Astrocyte of the cerebellum (primary cell): Measurements from ENCODE around the gene SLIT3.

Experiments used
- DNase-seq: peaks from one replicate; pipeline ENCODE4 v3.0.0-alpha.2; 2011; ENCODE audit warnings: low read depth
- H3K4me3 ChIP-seq: 2 replicates; pipeline ENCODE4 v1.5.1; 2011; ENCODE audit warnings: mild to moderate bottlenecking, low read depth, low read length, moderate library complexity
- in situ Hi-C: cut with HindIII; loops from 2 replicates; pipeline ENCODE4 v1.10.0; 2017; ENCODE audit warnings: low sequenced_read_pairs
- TF ChIP-seq, protein P1 (sequence below): IDR thresholded peaks from 2 replicates; pipeline ENCODE4 v1.5.1; 2012; ENCODE audit warnings: low read length, low read depth, moderate library complexity, mild to moderate bottlenecking; ENCODE audit errors: missing control alignments

SLIT3 gene

DNA sequence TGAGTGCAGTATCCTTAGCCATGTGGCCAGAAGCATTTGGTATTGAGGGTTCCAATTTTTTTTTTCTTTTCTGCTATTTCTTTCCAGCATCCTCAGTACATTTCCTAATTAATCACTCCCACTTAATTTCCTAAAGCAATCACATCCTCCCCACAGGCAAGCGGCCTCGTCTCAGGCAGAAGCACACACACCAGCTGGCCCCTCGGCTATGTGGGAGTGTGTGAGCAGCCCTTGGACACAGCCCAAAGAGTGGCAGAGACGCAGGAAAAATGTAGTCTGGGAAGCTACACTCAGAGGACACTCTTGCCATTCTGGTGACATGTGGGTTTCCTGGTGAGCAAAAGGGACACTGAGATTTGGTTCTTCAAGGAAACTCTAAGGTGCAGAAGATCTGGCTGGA, 20.7 kb downstream of the SLIT3 start:
- TF ChIP-seq, protein P1, sequence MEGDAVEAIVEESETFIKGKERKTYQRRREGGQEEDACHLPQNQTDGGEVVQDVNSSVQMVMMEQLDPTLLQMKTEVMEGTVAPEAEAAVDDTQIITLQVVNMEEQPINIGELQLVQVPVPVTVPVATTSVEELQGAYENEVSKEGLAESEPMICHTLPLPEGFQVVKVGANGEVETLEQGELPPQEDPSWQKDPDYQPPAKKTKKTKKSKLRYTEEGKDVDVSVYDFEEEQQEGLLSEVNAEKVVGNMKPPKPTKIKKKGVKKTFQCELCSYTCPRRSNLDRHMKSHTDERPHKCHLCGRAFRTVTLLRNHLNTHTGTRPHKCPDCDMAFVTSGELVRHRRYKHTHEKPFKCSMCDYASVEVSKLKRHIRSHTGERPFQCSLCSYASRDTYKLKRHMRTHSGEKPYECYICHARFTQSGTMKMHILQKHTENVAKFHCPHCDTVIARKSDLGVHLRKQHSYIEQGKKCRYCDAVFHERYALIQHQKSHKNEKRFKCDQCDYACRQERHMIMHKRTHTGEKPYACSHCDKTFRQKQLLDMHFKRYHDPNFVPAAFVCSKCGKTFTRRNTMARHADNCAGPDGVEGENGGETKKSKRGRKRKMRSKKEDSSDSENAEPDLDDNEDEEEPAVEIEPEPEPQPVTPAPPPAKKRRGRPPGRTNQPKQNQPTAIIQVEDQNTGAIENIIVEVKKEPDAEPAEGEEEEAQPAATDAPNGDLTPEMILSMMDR: no peak
- no peak overlapping the region for H3K4me3 ChIP-seq
- DNase-seq: no peak
- in situ Hi-C loops: no loop called here

DNA sequence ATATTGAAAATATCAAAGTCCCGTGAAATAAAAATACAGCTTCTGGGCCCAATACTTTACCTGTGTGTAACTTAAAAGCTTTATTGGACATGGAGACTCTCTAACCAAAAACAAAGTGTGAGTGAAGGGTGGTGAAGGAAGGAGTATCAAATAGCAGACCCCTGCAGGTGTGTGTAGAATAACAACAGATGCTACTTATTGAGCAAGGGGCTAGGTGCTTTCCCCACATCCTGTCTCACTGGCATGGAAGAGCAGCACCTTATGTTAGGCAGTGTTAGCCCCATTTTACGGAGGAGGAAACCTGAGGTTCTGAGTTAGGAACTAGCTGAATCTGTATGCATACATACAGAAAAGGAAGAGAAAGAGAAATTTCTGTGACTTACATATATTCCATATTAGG, 21.8 kb downstream of the SLIT3 start:
- TF ChIP-seq, protein P1: no peak
- in situ Hi-C loops: no loop called here
- no peak overlapping the region for H3K4me3 ChIP-seq
- no peak for DNase-seq

DNA sequence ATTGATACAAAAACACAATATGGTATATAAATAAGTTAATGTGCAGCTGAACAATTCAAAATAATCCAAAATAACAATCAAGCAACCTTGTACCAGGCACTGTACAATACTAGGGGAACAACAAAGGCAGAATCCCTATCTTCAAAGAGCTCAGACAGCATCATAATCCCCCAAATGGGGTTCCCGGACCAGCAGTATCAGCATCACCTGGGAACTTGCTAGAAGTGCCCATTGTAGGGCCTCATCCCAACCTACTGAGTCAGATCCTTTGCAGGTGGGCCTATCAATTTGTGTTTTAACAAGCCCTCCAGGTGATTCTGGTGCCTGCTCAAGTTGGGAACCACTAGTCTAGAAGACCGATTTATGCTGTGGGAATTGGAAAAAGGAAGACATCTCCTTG, 27.1 kb downstream of the SLIT3 start:
- no peak overlapping the region for H3K4me3 ChIP-seq
- in situ Hi-C loops: no loop called here
- DNase-seq: no peak
- TF ChIP-seq, protein P1: no peak

DNA sequence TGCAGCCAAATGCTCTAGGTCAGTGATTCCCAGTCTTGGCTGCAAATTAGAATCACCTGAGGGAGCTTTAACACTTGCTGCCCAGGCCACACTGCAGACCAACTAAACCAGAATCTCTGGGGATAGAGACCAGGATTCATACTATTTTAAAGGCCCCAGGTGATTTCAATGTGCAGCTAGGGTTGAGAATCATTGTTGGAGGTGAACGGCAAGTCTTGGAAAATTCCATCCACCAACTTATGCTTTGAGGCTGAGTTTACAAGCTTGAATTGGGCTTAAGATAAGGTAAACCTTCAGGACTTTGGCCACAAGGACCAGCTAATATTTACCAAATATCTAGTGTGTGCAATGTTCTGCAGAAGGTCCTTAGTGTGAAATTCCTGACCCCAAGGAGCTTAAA, 27.5 kb downstream of the SLIT3 start:
- TF ChIP-seq, protein P1: no peak
- in situ Hi-C loops: no loop called here
- no peak overlapping the region for H3K4me3 ChIP-seq
- DNase-seq: no peak

DNA sequence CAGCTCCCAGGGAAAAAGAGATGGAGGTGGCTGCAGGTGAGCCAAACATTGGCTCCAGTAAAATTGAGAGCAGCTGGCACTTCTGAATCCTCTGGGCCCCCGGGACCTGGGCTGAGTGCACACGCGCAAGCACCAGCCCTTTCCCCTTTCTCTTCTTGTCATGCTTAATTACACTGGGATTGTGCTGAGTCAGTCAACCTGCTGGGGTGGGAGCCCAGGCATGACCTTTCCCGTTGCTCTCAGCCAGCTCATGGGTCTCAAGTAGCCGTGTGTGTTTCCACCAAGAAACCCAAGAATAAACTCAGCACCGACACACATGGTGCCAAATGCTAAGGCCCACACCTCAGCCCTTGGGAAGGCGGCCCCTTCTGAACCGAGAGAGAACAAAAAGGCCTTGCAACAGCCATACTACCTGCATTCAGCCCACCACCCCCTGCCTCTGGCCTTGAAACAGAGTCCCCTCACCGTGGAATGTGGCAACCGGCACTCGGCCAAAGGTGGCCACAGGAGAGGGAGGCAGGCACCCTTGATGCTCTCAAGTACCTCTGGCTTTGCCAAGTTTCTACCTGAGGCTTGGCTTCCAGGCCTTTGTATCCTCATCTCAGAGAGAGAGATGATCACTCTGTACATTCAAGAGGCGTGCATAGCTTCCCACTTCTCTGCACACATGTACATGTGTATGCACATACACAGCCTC, 28.1 kb downstream of the SLIT3 start:
- TF ChIP-seq, protein P1: no peak
- in situ Hi-C loops: no loop called here
- DNase-seq: peak; percentile 11
- H3K4me3 ChIP-seq: no peak overlapping the region

DNA sequence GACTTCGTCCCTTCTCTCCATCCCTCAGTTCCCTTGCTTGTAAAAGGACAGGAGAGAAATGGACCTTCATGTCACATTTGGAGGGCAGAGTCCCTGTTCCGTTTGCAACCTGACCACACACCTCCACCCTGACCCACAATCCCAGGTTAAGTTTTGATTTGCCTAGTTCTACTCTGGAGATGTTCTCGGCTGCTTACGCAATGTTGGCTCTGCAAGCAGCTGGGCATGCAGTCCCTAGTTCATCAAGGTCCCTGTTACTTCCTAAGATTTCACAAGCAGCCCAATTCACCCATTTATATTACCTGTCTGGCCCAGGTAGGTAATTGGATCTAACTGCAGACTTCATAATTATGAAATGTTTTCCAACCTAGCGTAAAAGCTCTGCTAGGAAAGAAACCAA, 28.8 kb downstream of the SLIT3 start:
- TF ChIP-seq, protein P1: no peak
- DNase-seq: no peak
- H3K4me3 ChIP-seq: no peak overlapping the region
- in situ Hi-C loops: no loop called here
